OCI-LY7 (cell line): ENCODE results near the gene NUP93. TPM values are rescaled to one million over a fixed set of nuclear protein-coding genes. Genes with fewer than 3 reads are reported as not detected.

Experiments used
- BruUV-seq: library from RNA; stranded (reverse); fragments of 400-500 nt; replicated peaks from 2 replicates; lab custom pipeline; 2021; lab: Mats Ljungman, UMichigan
- CTCF ChIA-PET: fragments of 300-600 bp; sonication (Branson Sonifier 250); formaldehyde crosslinking; loops from one replicate; lab custom pipeline; 2022; ENCODE audit warnings: antibody characterized with exemption; ENCODE audit not compliant: unreplicated experiment; lab: Charles Lee
- POLR2A ChIA-PET: fragments of 300-600 bp; sonication (Branson Sonifier 250); formaldehyde crosslinking; loops from one replicate; lab custom pipeline; 2022; ENCODE audit warnings: antibody characterized with exemption; lab: Charles Lee
- DNase-seq: peaks from one replicate; pipeline ENCODE4 v3.0.0-alpha.2; 2015; ENCODE audit warnings: low spot score
- H2AFZ ChIP-seq: fragments of 200-600 bp; sonication (generic), shearing (Covaris generic); 2 replicates; pipeline ENCODE4 v1.6.1; 2014; ENCODE audit warnings: mild to moderate bottlenecking, antibody characterized with exemption, low read length, moderate library complexity
- H3K27ac ChIP-seq: fragments of 200-600 bp; sonication (generic); 2 replicates; pipeline ENCODE4 v1.5.1; 2014; ENCODE audit warnings: mixed run types, low read depth, mild to moderate bottlenecking, moderate library complexity, low read length, inconsistent platforms; ENCODE audit not compliant: poor library complexity, severe bottlenecking
- H3K36me3 ChIP-seq: fragments of 200-600 bp; sonication (generic); 2 replicates; pipeline ENCODE4 v1.6.1; 2014; ENCODE audit warnings: mild to moderate bottlenecking, antibody characterized with exemption, low read length, moderate library complexity, mixed read lengths; ENCODE audit not compliant: insufficient read depth
- H3K4me1 ChIP-seq: fragments of 200-600 bp; sonication (generic); 2 replicates; pipeline ENCODE4 v1.5.1; 2014; ENCODE audit warnings: mild to moderate bottlenecking, low read length; ENCODE audit not compliant: insufficient read depth, poor library complexity, severe bottlenecking
- H3K4me2 ChIP-seq: fragments of 200-600 bp; sonication (generic); 2 replicates; pipeline ENCODE4 v1.6.1; 2014; ENCODE audit warnings: mild to moderate bottlenecking, low read length
- H3K4me3 ChIP-seq: fragments of 200-600 bp; sonication (generic); 2 replicates; pipeline ENCODE4 v1.5.1; 2014; ENCODE audit warnings: mild to moderate bottlenecking, low read depth, low read length; ENCODE audit not compliant: poor library complexity, severe bottlenecking
- H3K79me2 ChIP-seq: fragments of 200-600 bp; sonication (generic); 2 replicates; pipeline ENCODE4 v1.6.1; 2016; ENCODE audit warnings: low read depth, mild to moderate bottlenecking, low read length, moderate library complexity, mixed read lengths; ENCODE audit not compliant: insufficient read depth
- H3K9me2 ChIP-seq: fragments of 200-600 bp; sonication (generic); 2 replicates; pipeline ENCODE4 v1.6.1; 2016; ENCODE audit warnings: mild to moderate bottlenecking, low read length, mixed read lengths; ENCODE audit not compliant: insufficient read depth
- H3K9me3 ChIP-seq: fragments of 200-600 bp; sonication (generic); 2 replicates; pipeline ENCODE4 v1.6.1; 2014; ENCODE audit warnings: mild to moderate bottlenecking, mixed run types, low read length, mixed read lengths
- H4K20me1 ChIP-seq: fragments of 200-600 bp; sonication (generic); 2 replicates; pipeline ENCODE4 v1.6.1; 2014; ENCODE audit warnings: mild to moderate bottlenecking, antibody characterized with exemption, low read length, moderate library complexity, mixed read lengths; ENCODE audit not compliant: insufficient read depth
- CTCF ChIP-seq: fragments of 200-600 bp; sonication (generic); conservative IDR thresholded peaks from 2 replicates; pipeline ENCODE4 v1.5.1; 2014; ENCODE audit warnings: mild to moderate bottlenecking, antibody characterized with exemption, low read length, moderate library complexity, mixed read lengths
- EZH2phosphoT487 ChIP-seq: fragments of 200-600 bp; sonication (generic); IDR thresholded peaks from 2 replicates; pipeline ENCODE4 v1.6.1; 2018; ENCODE audit warnings: low read depth, borderline replicate concordance, mild to moderate bottlenecking, mixed run types, antibody characterized with exemption, low read length, moderate library complexity, mixed read lengths
- intact Hi-C: fragments of 100-400 bp; cut with micrococcal nuclease; formaldehyde crosslinking; loops from one replicate; pipeline ENCODE4 v1.10.0; 2022; ENCODE audit not compliant: unreplicated experiment
- total RNA-seq, 2 experiments: library from RNA; depleted of rRNA in 1 of 2; stranded (reverse); fragments of >200 nt in 1 of 2; shearing (Covaris generic) in 1 of 2; gene quantifications; 2 replicates each; pipeline ENCODE4 v1.2.3, GENCODE V29; 2014 to 2022

Gene NUP93
- total RNA-seq, 2 experiments from 2014 or later: 119 to 183 TPM

GRCh38 chr16:56702836-56703235, 27.1 kb upstream of the NUP93 start:
- no peak for TF ChIP-seq EZH2phosphoT487
- TF ChIP-seq CTCF: no peak
- 0 out of 2 replicates have a peak, but pooled peaks cover under 1% of the 10 kb centered on the region for H3K9me3 ChIP-seq
- no peak overlapping the region for H3K4me2 ChIP-seq
- DNase-seq: no peak
- no peak overlapping the region for H3K27ac ChIP-seq
- H3K9me2 ChIP-seq: no peaks in the 10 kb centered on the region
- intact Hi-C loops: loop anchor here (1.0 to 2.0 kb wide), 4 partner anchors 29 to 347 kb away; no protein-coding TSS in a partner anchor
- no peaks in the 10 kb centered on the region for H3K79me2 ChIP-seq
- no peaks in the 10 kb centered on the region for H4K20me1 ChIP-seq
- POLR2A ChIA-PET: interaction anchor here (1.2 to 3.0 kb wide), 2 partner anchors 17 to 20 kb away, joined by 3 to 17 read pairs; partner anchors contain the start of gene MT1X
- H3K4me1 ChIP-seq: peaks cover 6% of the 10 kb centered on the region
- no peaks in the 10 kb centered on the region for H3K36me3 ChIP-seq
- no peak overlapping the region for H3K4me3 ChIP-seq
- CTCF ChIA-PET: interaction anchor here (1.1 to 2.4 kb wide), 3 partner anchors 102 to 185 kb away, joined by 3 to 8 read pairs (median 5); no protein-coding TSS in a partner anchor
- H2AFZ ChIP-seq: peak overlapping the region; percentile 79; the same call in 1 of the 2 replicates
- no TSS peak for BruUV-seq

GRCh38 chr16:56708525-56709442, 21.1 kb upstream of the NUP93 start:
- POLR2A ChIA-PET: interaction anchor here (0.6 to 2.9 kb wide), 5 partner anchors 10 to 77 kb away, joined by 3 to 9 read pairs (median 3); no protein-coding TSS in a partner anchor
- intact Hi-C loops: no loop called here
- H3K4me3 ChIP-seq: peak overlapping the region; percentile 38

More at GRCh38 chr16:56708525-56709442, 21.1 kb upstream of the NUP93 start:
- CTCF ChIA-PET: interaction anchor here (0.6 kb wide), 1 partner anchor 382 kb away, joined by 3 read pairs; no protein-coding TSS in a partner anchor
- Histone ChIP-seq H3K4me1 (peaks cover 23% of the 10 kb centered on the region), H3K9me2 (no peaks in the 10 kb centered on the region), H3K36me3 (no peaks in the 10 kb centered on the region), H3K4me2 (peak overlapping the region; percentile 59), H2AFZ (peak overlapping the region; percentile 91), H3K79me2 (no peaks in the 10 kb centered on the region), H4K20me1 (no peaks in the 10 kb centered on the region), H3K27ac (peak overlapping the region; percentile 61), H3K9me3 (no peaks in the 10 kb centered on the region)
- DNase-seq: peak; percentile 86
- no TSS peak for BruUV-seq
- TF ChIP-seq EZH2phosphoT487: no peak
- no peak for TF ChIP-seq CTCF
